Lung (tissue), 12 donors: ENCODE results near the gene RNF220. TPM values are rescaled to one million over a fixed set of nuclear protein-coding genes. Genes with fewer than 3 reads are reported as not detected.

Source experiments
- ATAC-seq: fragments of 200-7000 bp; cut with Tn5 transposase; one replicate; pipeline ENCODE4 v1.9.1; 2020; ENCODE audit warnings: moderate number of reproducible peaks; ENCODE audit not compliant: insufficient read depth, low FRiP score
- DNase-seq, 3 donors: peaks; one replicate each; pipeline ENCODE4 v3.0.0-alpha.2; 2013 to 2017
- H3K27ac ChIP-seq, 2 donors: one replicate each; pipeline ENCODE4 v1.5.1; 2013; ENCODE audit warnings: mild to moderate bottlenecking in 2 of 2, moderate library complexity in 2 of 2, control low read depth in 1 of 2, inconsistent platforms in 1 of 2, low read depth in 1 of 2, low read length in 1 of 2
- H3K27me3 ChIP-seq, 3 donors: one replicate each; pipeline ENCODE4 v1.5.1; 2013; ENCODE audit warnings: low read length in 2 of 3; ENCODE audit not compliant: control insufficient read depth in 3 of 3, insufficient read depth in 3 of 3
- H3K36me3 ChIP-seq, 4 donors: one replicate each; pipeline ENCODE4 v1.5.1; 2013; ENCODE audit warnings: low read length in 4 of 4, mild to moderate bottlenecking in 1 of 4, moderate library complexity in 1 of 4; ENCODE audit not compliant: control insufficient read depth in 4 of 4, insufficient read depth in 4 of 4
- H3K4me1 ChIP-seq, 5 donors: one replicate each; pipeline ENCODE4 v1.5.1; 2013; ENCODE audit warnings: low read length in 5 of 5, mild to moderate bottlenecking in 2 of 5, moderate library complexity in 1 of 5; ENCODE audit not compliant: control insufficient read depth in 5 of 5, insufficient read depth in 5 of 5
- H3K4me3 ChIP-seq: one replicate; pipeline ENCODE4 v1.5.1; 2013; ENCODE audit warnings: mild to moderate bottlenecking, control low read depth, moderate library complexity
- H3K9ac ChIP-seq, 2 donors: one replicate each; pipeline ENCODE4 v1.5.1; 2013; ENCODE audit warnings: low read length in 2 of 2, control low read depth in 1 of 2; ENCODE audit not compliant: insufficient read depth in 1 of 2
- H3K9me3 ChIP-seq, 4 donors: one replicate each; pipeline ENCODE4 v1.5.1; 2013; ENCODE audit warnings: low read length in 3 of 4, mild to moderate bottlenecking in 1 of 4, moderate library complexity in 1 of 4; ENCODE audit not compliant: control insufficient read depth in 4 of 4, insufficient read depth in 3 of 4
- WGBS, 2 donors: extraction: QIAGEN DNeasy Blood & Tissue Kit; methylation state at CpG; one replicate each; pipeline ENCODE4 v1.1.7; 2013; 5-methylcytosine and 5-hydroxymethylcytosine counted together
- polyA plus RNA-seq, 2 donors: library from polyadenylated mRNA; stranded (reverse); fragments of 200-250 nt; gene quantifications; one replicate each; pipeline ENCODE4 v1.2.1, GENCODE V29; 2013
- total RNA-seq, 2 donors: library from RNA; depleted of rRNA in 1 of 2; stranded (reverse); fragments of >200 nt in 1 of 2; gene quantifications; one replicate each; pipeline ENCODE4 v1.2.1, GENCODE V29; 2014 to 2021
- TF ChIP-seq, protein P1 (sequence below): IDR thresholded peaks from 2 replicates; pipeline ENCODE4 v1.5.1; 2012; ENCODE audit warnings: mild to moderate bottlenecking; ENCODE audit errors: control extremely low read depth, extremely low read depth
- donor health status: control.
- donor health status: control.
- donor health status: Bipolar disorder and iron deficiency.
- donor health status: healthy.
- donor health status: DM: yes; HTN: yes; CAD: no.

Gene RNF220
- total and polyA plus RNA-seq, 4 donors = 44.9 to 75.8 (median 69.5) TPM

DNA sequence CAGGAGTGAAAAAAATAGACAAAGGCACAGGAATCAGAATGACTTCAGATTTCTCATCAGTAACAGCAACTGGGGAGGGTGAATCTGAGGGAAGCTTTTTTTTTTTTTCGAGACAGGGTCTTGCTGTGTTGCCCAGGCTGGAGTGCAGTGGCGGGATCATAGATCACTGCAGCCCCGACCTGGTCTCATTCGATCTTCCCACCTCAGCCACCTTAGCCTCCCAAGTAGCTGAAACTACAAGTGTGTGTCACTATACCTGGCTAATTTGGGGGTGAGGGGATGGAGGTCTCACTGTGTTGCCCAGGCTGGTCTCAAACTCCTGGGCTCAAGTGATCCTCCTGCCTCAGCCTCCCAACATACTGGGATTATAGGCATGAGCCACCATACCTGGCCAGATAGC is 280.2 kb downstream of the RNF220 start:
- H3K27me3 ChIP-seq = no peaks in the 10 kb centered on the region
- 94 to 95% methylated on average over 4 of the region's 4 CpGs for WGBS, 2 donors
- H3K4me3 ChIP-seq = no peak overlapping the region
- DNase-seq (no peak), ATAC-seq (no peak)
- no peak overlapping the region for H3K9ac ChIP-seq
- H3K4me1 ChIP-seq = peaks cover 0 to 4% (median 0%) of the 10 kb centered on the region in 5 donors
- TF ChIP-seq, protein P1, sequence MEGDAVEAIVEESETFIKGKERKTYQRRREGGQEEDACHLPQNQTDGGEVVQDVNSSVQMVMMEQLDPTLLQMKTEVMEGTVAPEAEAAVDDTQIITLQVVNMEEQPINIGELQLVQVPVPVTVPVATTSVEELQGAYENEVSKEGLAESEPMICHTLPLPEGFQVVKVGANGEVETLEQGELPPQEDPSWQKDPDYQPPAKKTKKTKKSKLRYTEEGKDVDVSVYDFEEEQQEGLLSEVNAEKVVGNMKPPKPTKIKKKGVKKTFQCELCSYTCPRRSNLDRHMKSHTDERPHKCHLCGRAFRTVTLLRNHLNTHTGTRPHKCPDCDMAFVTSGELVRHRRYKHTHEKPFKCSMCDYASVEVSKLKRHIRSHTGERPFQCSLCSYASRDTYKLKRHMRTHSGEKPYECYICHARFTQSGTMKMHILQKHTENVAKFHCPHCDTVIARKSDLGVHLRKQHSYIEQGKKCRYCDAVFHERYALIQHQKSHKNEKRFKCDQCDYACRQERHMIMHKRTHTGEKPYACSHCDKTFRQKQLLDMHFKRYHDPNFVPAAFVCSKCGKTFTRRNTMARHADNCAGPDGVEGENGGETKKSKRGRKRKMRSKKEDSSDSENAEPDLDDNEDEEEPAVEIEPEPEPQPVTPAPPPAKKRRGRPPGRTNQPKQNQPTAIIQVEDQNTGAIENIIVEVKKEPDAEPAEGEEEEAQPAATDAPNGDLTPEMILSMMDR = no peak
- H3K9me3 ChIP-seq = no peaks in the 10 kb centered on the region
- H3K27ac ChIP-seq = no peak overlapping the region
- no peaks in the 10 kb centered on the region for H3K36me3 ChIP-seq

DNA sequence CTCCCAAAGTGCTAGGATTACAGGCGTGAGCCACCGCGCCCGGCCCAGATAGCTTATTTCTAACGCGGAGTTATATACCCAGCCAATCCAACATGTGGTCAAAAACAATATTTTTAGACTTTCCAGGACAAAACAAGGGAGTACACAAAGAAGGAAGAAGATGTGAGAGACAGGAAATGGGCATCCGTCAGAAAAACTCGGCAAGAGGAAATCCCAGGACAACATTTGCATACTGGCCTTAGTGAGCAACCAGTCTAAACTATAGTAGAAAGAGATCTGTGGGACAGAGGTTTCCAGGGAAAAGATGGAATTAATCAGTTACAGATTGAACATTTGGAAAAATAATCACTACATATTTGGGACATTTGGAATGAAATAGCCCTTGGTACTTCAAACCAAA is 280.8 kb downstream of the RNF220 start:
- no peaks in the 10 kb centered on the region for H3K27me3 ChIP-seq
- ATAC-seq (no peak), DNase-seq (no peak)
- TF ChIP-seq, protein P1 = no peak
- H3K4me3 ChIP-seq = no peak overlapping the region
- H3K27ac ChIP-seq = no peak overlapping the region
- no peaks in the 10 kb centered on the region for H3K36me3 ChIP-seq
- peaks cover 0 to 4% (median 0%) of the 10 kb centered on the region in 5 donors for H3K4me1 ChIP-seq
- WGBS, 2 donors = 74 to 81% methylated on average over 8 of the region's 8 CpGs
- H3K9me3 ChIP-seq = no peaks in the 10 kb centered on the region
- no peak overlapping the region for H3K9ac ChIP-seq

GRCh38 chr1:44688760-44689446 is 283.8 kb downstream of the RNF220 start:
- no peak overlapping the region for H3K9ac ChIP-seq
- DNase-seq (no peak), ATAC-seq (no peak)
- H3K9me3 ChIP-seq = no peaks in the 10 kb centered on the region
- no peak overlapping the region for H3K27ac ChIP-seq
- H3K27me3 ChIP-seq = no peaks in the 10 kb centered on the region
- H3K4me1 ChIP-seq = peaks cover 0 to 4% (median 0%) of the 10 kb centered on the region in 5 donors
- no peak overlapping the region for H3K4me3 ChIP-seq
- WGBS, 2 donors = 71 to 85% methylated on average over 12 of the region's 12 CpGs
- no peaks in the 10 kb centered on the region for H3K36me3 ChIP-seq
- TF ChIP-seq, protein P1 = no peak

- H3K27me3 ChIP-seq = no peaks in the 10 kb centered on the region
- no peak for DNase-seq
- WGBS, 2 donors = 85 to 90% methylated on average over 3 of the region's 3 CpGs
Observed at GRCh38 chr1:44689447-44689765, 284.4 kb downstream of the RNF220 start.

More at GRCh38 chr1:44689447-44689765, 284.4 kb downstream of the RNF220 start:
- TF ChIP-seq, protein P1 = no peak
- Histone ChIP-seq H3K4me1 (peaks cover 0 to 4% (median 0%) of the 10 kb centered on the region in 5 donors), H3K9me3 (no peaks in the 10 kb centered on the region), H3K9ac (no peak overlapping the region), H3K36me3 (no peaks in the 10 kb centered on the region), H3K27ac (no peak overlapping the region), H3K4me3 (no peak overlapping the region)
- no peak for ATAC-seq
